Measurements from ENCODE around the gene SLC9C1. TPM values are rescaled to one million over a fixed set of nuclear protein-coding genes. Genes with fewer than 3 reads are reported as not detected.
A peak's percentile ranks its signal among the peaks of the same experiment; 100 is the strongest.

Gene SLC9C1
- polyA plus RNA-seq, 1 donor = 0.33 TPM

- Histone ChIP-seq H3K27ac (ENCODE audit: low read length) (no peak overlapping the region), H3K9me3 (ENCODE audit: control insufficient read depth, low read depth, low read length) (no peaks in the 10 kb centered on the region), H3K4me3 (ENCODE audit: low read length) (no peak overlapping the region), H3K4me1 (ENCODE audit: control insufficient read depth, insufficient read depth, low read length) (no peaks in the 10 kb centered on the region), H3K36me3 (ENCODE audit: control insufficient read depth, insufficient read depth, low read length) (no peaks in the 10 kb centered on the region), H3K27me3 (ENCODE audit: control insufficient read depth, insufficient read depth, low read length) (no peaks in the 10 kb centered on the region)
- DNase-seq = no peak
- 100% methylated on average over 1 of the region's 2 CpGs for WGBS (ENCODE audit: insufficient coverage, low lambda C conversion rate)
Observed at GRCh38 chr3:112121577-112122547, 172.2 kb downstream of the SLC9C1 start.

GRCh38 chr3:112119962-112120836 lies 173.8 kb downstream of the SLC9C1 start:
- 93% methylated on average over 4 of the region's 9 CpGs for WGBS (ENCODE audit: insufficient coverage, low lambda C conversion rate)
- no peak for DNase-seq
- no peaks in the 10 kb centered on the region for H3K36me3 ChIP-seq (ENCODE audit: control insufficient read depth, insufficient read depth, low read length)
- H3K4me3 ChIP-seq (ENCODE audit: low read length) = no peak overlapping the region
- no peaks in the 10 kb centered on the region for H3K4me1 ChIP-seq (ENCODE audit: control insufficient read depth, insufficient read depth, low read length)
- no peak overlapping the region for H3K27ac ChIP-seq (ENCODE audit: low read length)
- H3K27me3 ChIP-seq (ENCODE audit: control insufficient read depth, insufficient read depth, low read length) = no peaks in the 10 kb centered on the region
- H3K9me3 ChIP-seq (ENCODE audit: control insufficient read depth, low read depth, low read length) = no peaks in the 10 kb centered on the region

GRCh38 chr3:112117841-112118571 lies 176.0 kb downstream of the SLC9C1 start:
- no peak overlapping the region for H3K4me3 ChIP-seq (ENCODE audit: low read length)
- no CpG with 5 or more reads among the region's 4 CpGs for WGBS (ENCODE audit: insufficient coverage, low lambda C conversion rate)
- H3K36me3 ChIP-seq (ENCODE audit: control insufficient read depth, insufficient read depth, low read length) = peaks cover 2% of the 10 kb centered on the region
- H3K9me3 ChIP-seq (ENCODE audit: control insufficient read depth, low read depth, low read length) = no peaks in the 10 kb centered on the region
- no peak overlapping the region for H3K27ac ChIP-seq (ENCODE audit: low read length)
- no peaks in the 10 kb centered on the region for H3K27me3 ChIP-seq (ENCODE audit: control insufficient read depth, insufficient read depth, low read length)
- no peaks in the 10 kb centered on the region for H3K4me1 ChIP-seq (ENCODE audit: control insufficient read depth, insufficient read depth, low read length)
- DNase-seq = no peak

GRCh38 chr3:112117415-112117814 lies 176.6 kb downstream of the SLC9C1 start:
- no peak overlapping the region for H3K4me3 ChIP-seq (ENCODE audit: low read length)
- H3K9me3 ChIP-seq (ENCODE audit: control insufficient read depth, low read depth, low read length) = no peaks in the 10 kb centered on the region
- WGBS (ENCODE audit: insufficient coverage, low lambda C conversion rate) = no CpG with 5 or more reads among the region's 1 CpG
- H3K27me3 ChIP-seq (ENCODE audit: control insufficient read depth, insufficient read depth, low read length) = no peaks in the 10 kb centered on the region
- no peak for DNase-seq
- no peaks in the 10 kb centered on the region for H3K4me1 ChIP-seq (ENCODE audit: control insufficient read depth, insufficient read depth, low read length)
- H3K36me3 ChIP-seq (ENCODE audit: control insufficient read depth, insufficient read depth, low read length) = peaks cover 3% of the 10 kb centered on the region
- H3K27ac ChIP-seq (ENCODE audit: low read length) = no peak overlapping the region

- Histone ChIP-seq H3K4me1 (ENCODE audit: control insufficient read depth, insufficient read depth, low read length) (no peaks in the 10 kb centered on the region), H3K27me3 (ENCODE audit: control insufficient read depth, insufficient read depth, low read length) (no peaks in the 10 kb centered on the region), H3K27ac (ENCODE audit: low read length) (no peak overlapping the region), H3K4me3 (ENCODE audit: low read length) (no peak overlapping the region), H3K36me3 (ENCODE audit: control insufficient read depth, insufficient read depth, low read length) (peaks cover 3% of the 10 kb centered on the region), H3K9me3 (ENCODE audit: control insufficient read depth, low read depth, low read length) (no peaks in the 10 kb centered on the region)
- DNase-seq = no peak
- WGBS (ENCODE audit: insufficient coverage, low lambda C conversion rate) = no CpG with 5 or more reads among the region's 13 CpGs
Observed at GRCh38 chr3:112116748-112117186, 177.2 kb downstream of the SLC9C1 start.

- Histone ChIP-seq H3K4me1 (ENCODE audit: control insufficient read depth, insufficient read depth, low read length) (no peaks in the 10 kb centered on the region), H3K27ac (ENCODE audit: low read length) (no peak overlapping the region), H3K27me3 (ENCODE audit: control insufficient read depth, insufficient read depth, low read length) (no peaks in the 10 kb centered on the region), H3K4me3 (ENCODE audit: low read length) (no peak overlapping the region), H3K36me3 (ENCODE audit: control insufficient read depth, insufficient read depth, low read length) (peaks cover 3% of the 10 kb centered on the region), H3K9me3 (ENCODE audit: control insufficient read depth, low read depth, low read length) (no peaks in the 10 kb centered on the region)
- WGBS (ENCODE audit: insufficient coverage, low lambda C conversion rate) = 83% methylated on average over 2 of the region's 6 CpGs
- no peak for DNase-seq
Observed at GRCh38 chr3:112115806-112116383, 178.1 kb downstream of the SLC9C1 start.

- DNase-seq = no peak
- no peaks in the 10 kb centered on the region for H3K9me3 ChIP-seq (ENCODE audit: control insufficient read depth, low read depth, low read length)
- WGBS (ENCODE audit: insufficient coverage, low lambda C conversion rate) = 100% methylated on average over 1 of the region's 6 CpGs
- H3K36me3 ChIP-seq (ENCODE audit: control insufficient read depth, insufficient read depth, low read length) = peaks cover 3% of the 10 kb centered on the region
- no peaks in the 10 kb centered on the region for H3K4me1 ChIP-seq (ENCODE audit: control insufficient read depth, insufficient read depth, low read length)
- H3K27me3 ChIP-seq (ENCODE audit: control insufficient read depth, insufficient read depth, low read length) = no peaks in the 10 kb centered on the region
- no peak overlapping the region for H3K4me3 ChIP-seq (ENCODE audit: low read length)
- no peak overlapping the region for H3K27ac ChIP-seq (ENCODE audit: low read length)
Observed at GRCh38 chr3:112115161-112115739, 178.8 kb downstream of the SLC9C1 start.

GRCh38 chr3:112114576-112115160 lies 179.3 kb downstream of the SLC9C1 start:
- WGBS (ENCODE audit: insufficient coverage, low lambda C conversion rate) = no CpG with 5 or more reads among the region's 6 CpGs

GRCh38 chr3:112111785-112112402 lies 182.1 kb downstream of the SLC9C1 start:
- Histone ChIP-seq H3K27me3 (ENCODE audit: control insufficient read depth, insufficient read depth, low read length) (no peaks in the 10 kb centered on the region), H3K9me3 (ENCODE audit: control insufficient read depth, low read depth, low read length) (no peaks in the 10 kb centered on the region), H3K27ac (ENCODE audit: low read length) (no peak overlapping the region), H3K4me3 (ENCODE audit: low read length) (no peak overlapping the region), H3K36me3 (ENCODE audit: control insufficient read depth, insufficient read depth, low read length) (peaks cover 3% of the 10 kb centered on the region), H3K4me1 (ENCODE audit: control insufficient read depth, insufficient read depth, low read length) (no peaks in the 10 kb centered on the region)
- WGBS (ENCODE audit: insufficient coverage, low lambda C conversion rate) = no CpG with 5 or more reads among the region's 3 CpGs
- DNase-seq = peak; percentile 39 to 51

More at GRCh38 chr3:112114576-112115160, 179.3 kb downstream of the SLC9C1 start:
- Histone ChIP-seq H3K27me3 (ENCODE audit: control insufficient read depth, insufficient read depth, low read length) (no peaks in the 10 kb centered on the region), H3K27ac (ENCODE audit: low read length) (no peak overlapping the region), H3K9me3 (ENCODE audit: control insufficient read depth, low read depth, low read length) (no peaks in the 10 kb centered on the region), H3K4me1 (ENCODE audit: control insufficient read depth, insufficient read depth, low read length) (no peaks in the 10 kb centered on the region), H3K4me3 (ENCODE audit: low read length) (no peak overlapping the region), H3K36me3 (ENCODE audit: control insufficient read depth, insufficient read depth, low read length) (peaks cover 3% of the 10 kb centered on the region)
- no peak for DNase-seq

All from large intestine (tissue), 3 donors.